Stimulated activated CD8-positive, alpha-beta memory T cell treated with anti-CD3 and anti-CD28 coated beads, Interleukin-12 subunit alpha, Interleukin-12 subunit beta, amount 100 ng/mL, for 4 hours (primary cell): Measurements from ENCODE around the gene UNC5CL.

ENCODE experiments used
- DNase-seq: peaks from one replicate; pipeline ENCODE4 v3.0.0-alpha.2; 2020; ENCODE audit warnings: low read depth

UNC5CL gene

GRCh38 chr6:41062056-41062455 is 23.0 kb upstream of the UNC5CL start:
- no peak for DNase-seq

- DNase-seq: no peak
Observed at GRCh38 chr6:41061196-41061726, 22.2 kb upstream of the UNC5CL start.

GRCh38 chr6:41059556-41059955 is 20.5 kb upstream of the UNC5CL start:
- DNase-seq: no peak

GRCh38 chr6:41058783-41059181 is 19.8 kb upstream of the UNC5CL start:
- DNase-seq: no peak

- no peak for DNase-seq
Observed at GRCh38 chr6:41056768-41057490, 17.9 kb upstream of the UNC5CL start.

- no peak for DNase-seq
Observed at GRCh38 chr6:41055149-41055548, 16.1 kb upstream of the UNC5CL start.

- no peak for DNase-seq
Observed at GRCh38 chr6:41054511-41054910, 15.5 kb upstream of the UNC5CL start.

GRCh38 chr6:41053041-41053440 is 14.0 kb upstream of the UNC5CL start, which contains the start of gene APOBEC2:
APOBEC2 (plus strand) TSS chr6:41053202; CDS start chr6:41053348, 146 bp downstream.
- DNase-seq: no peak

GRCh38 chr6:41051873-41052272 is 12.9 kb upstream of the UNC5CL start:
- DNase-seq: no peak

GRCh38 chr6:41050536-41050935 is 11.5 kb upstream of the UNC5CL start:
- no peak for DNase-seq

- DNase-seq: no peak
Observed at GRCh38 chr6:41049955-41050354, 10.9 kb upstream of the UNC5CL start.

- DNase-seq: no peak
Observed at GRCh38 chr6:41049521-41049920, 10.5 kb upstream of the UNC5CL start.

GRCh38 chr6:41047745-41048732 is 9.0 kb upstream of the UNC5CL start:
- DNase-seq: no peak

- DNase-seq: no peak
Observed at GRCh38 chr6:41047306-41047705, 8.3 kb upstream of the UNC5CL start.

- no peak for DNase-seq
Observed at GRCh38 chr6:41046084-41046483, 7.1 kb upstream of the UNC5CL start.

GRCh38 chr6:41045664-41046063 is 6.6 kb upstream of the UNC5CL start:
- no peak for DNase-seq

- no peak for DNase-seq
Observed at GRCh38 chr6:41043151-41043550, 4.1 kb upstream of the UNC5CL start.

- no peak for DNase-seq
Observed at GRCh38 chr6:41042226-41043055, 3.4 kb upstream of the UNC5CL start, which contains the start of gene TSPO2. TSPO2 (plus strand) TSS chr6:41042467; CDS start chr6:41042986, 519 bp downstream.

GRCh38 chr6:41040940-41041536 is 2.0 kb upstream of the UNC5CL start:
- DNase-seq: no peak

GRCh38 chr6:41040101-41040939 is 1.3 kb upstream of the UNC5CL start:
- DNase-seq: no peak
